Subcutaneous abdominal adipose tissue (tissue), 5 donors: Measurements from ENCODE around the gene C16orf87.
A peak's percentile ranks its signal among the peaks of the same experiment; 100 is the strongest.
"Not testable (repeated sequence)": the region's sequence is repeated elsewhere in the genome, so short reads cannot be mapped to it uniquely, and the experiment has no call there.

Source experiments
- H3K27ac ChIP-seq: one replicate; pipeline ENCODE4 v1.7.0; 2013; ENCODE audit warnings: low read depth, mild to moderate bottlenecking, inconsistent platforms, low read length, moderate library complexity
- H3K27me3 ChIP-seq, 5 donors: one replicate each; pipeline ENCODE4 v1.7.0; 2013; ENCODE audit warnings: low read length in 5 of 5, inconsistent platforms in 1 of 5; ENCODE audit not compliant: control insufficient read depth in 5 of 5, insufficient read depth in 4 of 5
- H3K36me3 ChIP-seq, 5 donors: one replicate each; pipeline ENCODE4 v1.7.0; 2013; ENCODE audit warnings: low read length in 5 of 5; ENCODE audit not compliant: control insufficient read depth in 5 of 5, insufficient read depth in 5 of 5
- H3K4me1 ChIP-seq, 5 donors: one replicate each; pipeline ENCODE4 v1.7.0; 2013; ENCODE audit warnings: low read length in 5 of 5, mild to moderate bottlenecking in 3 of 5, moderate library complexity in 1 of 5; ENCODE audit not compliant: control insufficient read depth in 5 of 5, insufficient read depth in 5 of 5
- H3K4me3 ChIP-seq, 5 donors: one replicate each; pipeline ENCODE4 v1.7.0; 2013; ENCODE audit warnings: low read length in 5 of 5, low read depth in 1 of 5
- H3K9ac ChIP-seq, 5 donors: one replicate each; pipeline ENCODE4 v1.7.0; 2013; ENCODE audit warnings: low read length in 5 of 5, mild to moderate bottlenecking in 4 of 5, moderate library complexity in 3 of 5
- H3K9me3 ChIP-seq, 5 donors: one replicate each; pipeline ENCODE4 v1.7.0; 2013; ENCODE audit warnings: low read length in 5 of 5; ENCODE audit not compliant: control insufficient read depth in 5 of 5
- donor health status: healthy.
- donor health status: healthy.
- donor health status: healthy.
- donor health status: healthy.
- donor health status: healthy.

Gene C16orf87

DNA sequence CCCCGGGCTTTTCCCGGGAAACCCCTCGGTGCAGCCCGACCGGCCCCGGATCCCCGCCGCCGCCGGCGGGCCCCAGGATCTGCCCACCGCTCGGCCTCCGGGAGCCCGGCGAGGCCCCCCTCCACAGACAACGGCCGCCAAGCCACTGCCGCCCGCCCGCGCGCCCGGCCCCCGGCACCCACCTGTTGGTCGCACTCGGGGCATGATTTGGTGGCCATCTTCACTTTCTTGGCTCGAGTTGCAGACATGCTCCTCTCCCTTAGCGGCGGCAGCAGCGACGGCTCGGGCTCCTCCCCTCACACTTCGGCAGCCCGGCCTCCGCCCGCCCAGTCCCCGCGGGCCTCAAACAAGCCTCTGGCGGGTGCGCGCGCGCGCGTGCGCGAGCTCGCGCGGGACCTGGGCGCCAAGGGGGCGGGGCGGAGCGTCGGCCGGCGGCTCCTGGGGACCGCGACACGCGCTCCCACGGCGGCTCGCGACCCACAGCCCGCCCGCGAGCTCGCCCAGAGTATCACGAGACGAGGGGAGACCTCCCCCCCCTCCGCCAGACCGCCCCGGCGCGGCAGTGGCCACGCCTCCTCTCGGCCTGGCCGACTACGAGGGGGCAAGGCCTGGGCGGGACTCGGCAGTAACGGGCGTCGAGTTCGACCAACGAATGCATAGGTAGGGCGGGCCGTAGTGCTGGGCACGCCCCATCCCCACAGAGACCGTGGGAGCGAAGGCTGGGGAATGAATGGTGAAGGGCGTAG, at the start of gene C16orf87:
Gene C16orf87, minus strand, starts transcription at position 279 of the 746 bp plus-strand sequence. Its CDS starts 31 bp downstream, at position 248.
- Histone ChIP-seq H3K27me3 (no peaks in the 10 kb centered on the region), H3K36me3 (no peaks in the 10 kb centered on the region), H3K4me3 (peak within 1 kb of the TSS; percentile 71 to 83 (median 82)), H3K27ac (peak within 1 kb of the TSS; percentile 81), H3K9me3 (no peaks in the 10 kb centered on the region), H3K9ac (peak within 1 kb of the TSS; percentile 71 to 92 (median 87)), H3K4me1 (peaks cover 0 to 20% (median 16%) of the 10 kb centered on the region in 5 donors)

- no peak overlapping the region for H3K27ac ChIP-seq
- no peak overlapping the region for H3K4me3 ChIP-seq
- H3K36me3 ChIP-seq, result no peaks in the 10 kb centered on the region
- no peaks in the 10 kb centered on the region for H3K9me3 ChIP-seq
- no peaks in the 10 kb centered on the region for H3K27me3 ChIP-seq
- no peak overlapping the region for H3K9ac ChIP-seq
- peaks cover 0 to 8% (median 6%) of the 10 kb centered on the region in 5 donors for H3K4me1 ChIP-seq
These were observed 44.3 kb upstream of the C16orf87 start for GRCh38 chr16:46875243-46875642.

- Histone ChIP-seq H3K4me3 (no peak overlapping the region), H3K9me3 (no peaks in the 10 kb centered on the region), H3K27ac (no peak overlapping the region), H3K36me3 (no peaks in the 10 kb centered on the region), H3K4me1 (peaks cover 0 to 8% (median 6%) of the 10 kb centered on the region in 5 donors), H3K9ac (no peak overlapping the region), H3K27me3 (no peaks in the 10 kb centered on the region)
These were observed 42.2 kb upstream of the C16orf87 start for GRCh38 chr16:46873201-46873600.

- H3K4me1 ChIP-seq, result peaks cover 0 to 8% (median 6%) of the 10 kb centered on the region in 5 donors
- H3K27ac ChIP-seq, result no peak overlapping the region
- H3K9me3 ChIP-seq, result no peaks in the 10 kb centered on the region
- H3K4me3 ChIP-seq, result no peak overlapping the region
- H3K27me3 ChIP-seq, result no peaks in the 10 kb centered on the region
- H3K36me3 ChIP-seq, result no peaks in the 10 kb centered on the region
- H3K9ac ChIP-seq, result no peak overlapping the region
These were observed 40.6 kb upstream of the C16orf87 start for GRCh38 chr16:46871597-46871996.

- not testable (repeated sequence) for H3K4me3 ChIP-seq, H3K9ac ChIP-seq, H3K36me3 ChIP-seq, H3K9me3 ChIP-seq, H3K27me3 ChIP-seq, H3K27ac ChIP-seq, H3K4me1 ChIP-seq
These were observed 37.9 kb upstream of the C16orf87 start for GRCh38 chr16:46868891-46869290.

GRCh38 chr16:46867486-46867885, 36.5 kb upstream of the C16orf87 start:
- not testable (repeated sequence) for H3K36me3 ChIP-seq, H3K9ac ChIP-seq, H3K9me3 ChIP-seq, H3K27me3 ChIP-seq, H3K27ac ChIP-seq, H3K4me3 ChIP-seq, H3K4me1 ChIP-seq

DNA sequence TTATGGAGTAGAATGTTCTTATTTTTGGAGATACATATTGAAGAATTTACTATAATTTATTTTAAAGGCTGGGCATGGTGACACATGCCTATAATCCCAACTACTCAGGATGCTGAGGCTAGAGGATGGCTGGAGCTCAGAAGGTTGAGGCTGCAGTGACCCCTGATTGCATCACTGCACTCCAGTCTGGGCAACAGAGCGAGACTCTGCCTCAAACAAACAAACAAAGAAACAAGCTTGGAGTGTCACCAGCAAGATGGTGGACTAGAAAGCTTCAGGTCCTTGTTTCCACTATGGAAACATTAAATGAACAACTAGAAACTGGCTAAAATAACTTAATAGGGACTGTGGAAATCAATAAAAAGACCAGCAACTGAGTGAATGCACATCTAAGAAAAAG, 35.3 kb upstream of the C16orf87 start:
- Histone ChIP-seq H3K27me3 (no peaks in the 10 kb centered on the region), H3K27ac (no peak overlapping the region), H3K4me3 (no peak overlapping the region), H3K36me3 (no peaks in the 10 kb centered on the region), H3K9me3 (no peaks in the 10 kb centered on the region), H3K9ac (no peak overlapping the region), H3K4me1 (no peaks in the 10 kb centered on the region)

DNA sequence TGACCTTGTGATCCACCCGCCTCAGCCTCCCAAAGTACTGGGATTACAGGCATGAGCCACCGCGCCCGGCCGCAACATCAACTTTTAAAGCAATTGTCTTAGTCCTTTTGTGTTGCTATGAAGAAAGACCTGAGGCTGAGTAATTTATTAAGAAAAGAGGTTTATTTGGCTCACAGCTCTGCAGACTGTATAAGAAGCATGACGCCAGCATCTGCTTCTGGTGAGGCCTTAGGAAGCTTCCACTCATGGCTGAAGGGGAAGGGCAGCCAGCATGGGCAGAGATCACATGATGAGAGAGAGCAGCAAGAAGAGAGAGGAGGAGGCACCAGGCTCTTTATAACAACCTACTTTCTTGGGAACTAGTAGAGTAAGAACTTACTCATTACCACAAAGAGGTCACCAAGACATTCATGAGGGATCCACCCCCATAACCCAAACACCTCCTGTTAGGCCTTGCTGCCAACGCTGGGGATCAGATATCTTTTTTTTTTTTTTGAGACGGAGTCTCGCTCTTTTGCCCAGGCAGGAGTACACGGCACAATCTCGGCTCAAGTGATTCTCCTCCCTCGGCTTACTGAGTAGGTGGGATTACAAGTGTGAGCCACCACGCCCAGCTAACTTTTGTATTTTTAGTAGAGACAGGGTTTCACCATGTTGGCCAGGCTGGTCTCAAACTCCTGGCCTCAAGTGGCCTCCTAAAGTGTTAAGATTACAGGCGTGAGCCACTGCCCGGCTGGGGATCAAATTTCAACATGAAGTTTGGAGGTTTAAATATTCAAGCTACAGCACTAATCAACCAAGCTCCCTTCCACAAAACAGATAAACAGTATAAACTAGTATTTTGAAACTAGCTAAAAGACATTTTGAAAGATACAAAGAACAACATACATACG, 31.8 kb upstream of the C16orf87 start:
- H3K27ac ChIP-seq, result no peak overlapping the region
- H3K9ac ChIP-seq, result no peak overlapping the region
- H3K4me1 ChIP-seq, result no peaks in the 10 kb centered on the region
- no peaks in the 10 kb centered on the region for H3K27me3 ChIP-seq
- no peaks in the 10 kb centered on the region for H3K9me3 ChIP-seq
- no peaks in the 10 kb centered on the region for H3K36me3 ChIP-seq
- H3K4me3 ChIP-seq, result no peak overlapping the region

GRCh38 chr16:46859719-46860152, 28.8 kb upstream of the C16orf87 start:
- no peaks in the 10 kb centered on the region for H3K36me3 ChIP-seq
- no peaks in the 10 kb centered on the region for H3K27me3 ChIP-seq
- no peak overlapping the region for H3K9ac ChIP-seq
- no peak overlapping the region for H3K27ac ChIP-seq
- no peak overlapping the region for H3K4me3 ChIP-seq
- peaks cover 0 to 4% (median 0%) of the 10 kb centered on the region in 5 donors for H3K4me1 ChIP-seq
- no peaks in the 10 kb centered on the region for H3K9me3 ChIP-seq

DNA sequence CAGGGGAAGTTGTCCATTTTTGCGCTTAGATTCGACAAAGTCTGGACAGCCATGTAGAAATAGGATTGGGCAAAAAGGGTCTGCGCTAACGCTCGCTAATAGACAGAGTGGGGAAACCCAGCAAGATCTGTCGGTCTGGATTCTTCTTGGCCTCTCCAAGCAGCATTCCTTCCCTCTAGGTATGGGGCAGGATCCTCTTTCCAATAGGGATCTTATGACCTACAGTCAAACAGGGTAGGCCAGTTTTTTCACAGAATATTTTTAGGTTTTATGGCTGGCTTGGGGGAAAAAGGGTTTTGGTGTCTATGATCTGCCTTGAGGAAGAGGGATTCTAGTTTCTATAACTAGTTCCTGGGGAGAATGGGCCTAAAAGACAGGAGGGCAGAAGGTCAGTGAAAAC, 27.2 kb upstream of the C16orf87 start:
- no peak overlapping the region for H3K4me3 ChIP-seq
- no peak overlapping the region for H3K9ac ChIP-seq
- H3K36me3 ChIP-seq, result no peaks in the 10 kb centered on the region
- H3K9me3 ChIP-seq, result no peaks in the 10 kb centered on the region
- H3K27me3 ChIP-seq, result no peaks in the 10 kb centered on the region
- peaks cover 0 to 4% (median 0%) of the 10 kb centered on the region in 5 donors for H3K4me1 ChIP-seq
- no peak overlapping the region for H3K27ac ChIP-seq
